Nephron progenitor cell (in vitro differentiated cells): ENCODE results near the gene PCDHGA6.
"Not testable (repeated sequence)": the region's sequence is repeated elsewhere in the genome, so short reads cannot be mapped to it uniquely, and the experiment has no call there.

ENCODE experiments used
- DNase-seq: peaks from one replicate; pipeline ENCODE4 v3.0.0; 2021
- H3K27ac Mint-ChIP-seq: 2 replicates; pipeline ENCODE4 v1.8.0; 2021; ENCODE audit warnings: mild to moderate bottlenecking, moderate library complexity, mixed read lengths
- H3K27me3 Mint-ChIP-seq: 2 replicates; pipeline ENCODE4 v1.8.0; 2021; ENCODE audit warnings: mild to moderate bottlenecking, low read depth, mixed read lengths; ENCODE audit not compliant: poor library complexity
- H3K36me3 Mint-ChIP-seq: 2 replicates; pipeline ENCODE4 v1.8.0; 2021; ENCODE audit warnings: low read depth, mixed read lengths
- H3K4me1 Mint-ChIP-seq: 2 replicates; pipeline ENCODE4 v1.8.0; 2021; ENCODE audit warnings: mixed read lengths
- H3K4me3 Mint-ChIP-seq: 2 replicates; pipeline ENCODE4 v1.8.0; 2021; ENCODE audit warnings: mild to moderate bottlenecking, moderate library complexity, mixed read lengths
- H3K9me3 Mint-ChIP-seq: 2 replicates; pipeline ENCODE4 v1.8.0; 2021; ENCODE audit warnings: mild to moderate bottlenecking, moderate library complexity, mixed read lengths
- CTCF ChIP-seq: fragments of 200-600 bp; sonication (generic); IDR thresholded peaks from 2 replicates; pipeline ENCODE4 v1.5.0; 2021; ENCODE audit warnings: antibody characterized with exemption

Gene PCDHGA6

GRCh38 chr5:141366016-141366896 lies 7.4 kb upstream of the PCDHGA6 start:
- peaks cover 35% of the 10 kb centered on the region for H3K36me3 Mint-ChIP-seq

GRCh38 chr5:141369994-141370848 lies 3.5 kb upstream of the PCDHGA6 start, which contains the start of gene PCDHGB3:
Gene PCDHGB3 (plus strand): TSS chr5:141370242. CDS start chr5:141370395, 153 bp downstream.
- H3K4me1 Mint-ChIP-seq: no peaks in the 10 kb centered on the region
- no peak for TF ChIP-seq CTCF
- no peak within 1 kb of the TSS for H3K27ac Mint-ChIP-seq
- peaks cover 31% of the 10 kb centered on the region for H3K36me3 Mint-ChIP-seq
- H3K4me3 Mint-ChIP-seq: no peak within 1 kb of the TSS
- no peaks in the 10 kb centered on the region for H3K27me3 Mint-ChIP-seq
- no peak for DNase-seq
- peaks cover 92% of the 10 kb centered on the region for H3K9me3 Mint-ChIP-seq

More at GRCh38 chr5:141366016-141366896, 7.4 kb upstream of the PCDHGA6 start:
- no peak for TF ChIP-seq CTCF
- no peak overlapping the region for H3K4me3 Mint-ChIP-seq
- peaks cover 93% of the 10 kb centered on the region for H3K9me3 Mint-ChIP-seq
- H3K4me1 Mint-ChIP-seq: no peaks in the 10 kb centered on the region
- no peak for DNase-seq
- no peaks in the 10 kb centered on the region for H3K27me3 Mint-ChIP-seq
- H3K27ac Mint-ChIP-seq: no peak overlapping the region

- Mint-ChIP-seq H3K27ac (no peak overlapping the region), H3K9me3 (peaks cover 88% of the 10 kb centered on the region), H3K4me3 (no peak overlapping the region), H3K36me3 (peaks cover 30% of the 10 kb centered on the region), H3K27me3 (no peaks in the 10 kb centered on the region), H3K4me1 (no peaks in the 10 kb centered on the region)
- no peak for TF ChIP-seq CTCF
- no peak for DNase-seq
These were observed 1.9 kb upstream of the PCDHGA6 start for GRCh38 chr5:141371572-141372475.

GRCh38 chr5:141374627-141375026 lies 936 bp downstream of the PCDHGA6 start:
- TF ChIP-seq CTCF: no peak
- no peak overlapping the region for H3K27ac Mint-ChIP-seq
- peaks cover 87% of the 10 kb centered on the region for H3K9me3 Mint-ChIP-seq
- H3K4me1 Mint-ChIP-seq: no peaks in the 10 kb centered on the region
- no peak for DNase-seq
- H3K36me3 Mint-ChIP-seq: peaks cover 30% of the 10 kb centered on the region
- H3K27me3 Mint-ChIP-seq: no peaks in the 10 kb centered on the region
- no peak overlapping the region for H3K4me3 Mint-ChIP-seq

GRCh38 chr5:141375444-141376155 lies 1.9 kb downstream of the PCDHGA6 start:
- H3K4me1 Mint-ChIP-seq, H3K27me3 Mint-ChIP-seq, DNase-seq, H3K4me3 Mint-ChIP-seq, H3K27ac Mint-ChIP-seq: not testable (repeated sequence)
- peaks cover 29% of the 10 kb centered on the region for H3K36me3 Mint-ChIP-seq
- H3K9me3 Mint-ChIP-seq: peaks cover 85% of the 10 kb centered on the region
